ENCODE results near the gene PLD2.
"Not testable (repeated sequence)": the region's sequence is repeated elsewhere in the genome, so short reads cannot be mapped to it uniquely, and the experiment has no call there.

The PLD2 gene

GRCh38 chr17:4854111-4854681 is 47.2 kb downstream of the PLD2 start:
- in situ Hi-C loops (cut with MboI; ENCODE audit: low sequenced_read_pairs): no loop called here

GRCh38 chr17:4856271-4856936 is 49.5 kb downstream of the PLD2 start:
- in situ Hi-C loops (cut with MboI; ENCODE audit: low sequenced_read_pairs): no loop called here

GRCh38 chr17:4856937-4857314 is 50.0 kb downstream of the PLD2 start:
- in situ Hi-C loops (cut with MboI; ENCODE audit: low sequenced_read_pairs): no loop called here

- in situ Hi-C loops (cut with MboI; ENCODE audit: low sequenced_read_pairs): not testable (repeated sequence)
Measured at GRCh38 chr17:4857347-4857746, 50.4 kb downstream of the PLD2 start.

GRCh38 chr17:4858068-4858881 is 51.3 kb downstream of the PLD2 start:
- in situ Hi-C loops (cut with MboI; ENCODE audit: low sequenced_read_pairs): no loop called here

GRCh38 chr17:4858882-4859260 is 51.9 kb downstream of the PLD2 start:
- in situ Hi-C loops (cut with MboI; ENCODE audit: low sequenced_read_pairs): no loop called here

GRCh38 chr17:4859816-4860625 is 53.1 kb downstream of the PLD2 start:
- in situ Hi-C loops (cut with MboI; ENCODE audit: low sequenced_read_pairs): no loop called here

- in situ Hi-C loops (cut with MboI; ENCODE audit: low sequenced_read_pairs): no loop called here
Measured at GRCh38 chr17:4860651-4861050, 53.7 kb downstream of the PLD2 start.

- in situ Hi-C loops (cut with MboI; ENCODE audit: low sequenced_read_pairs): no loop called here
Measured at GRCh38 chr17:4861052-4861451, 54.1 kb downstream of the PLD2 start.

- in situ Hi-C loops (cut with MboI; ENCODE audit: low sequenced_read_pairs): no loop called here
Measured at GRCh38 chr17:4862720-4863119, 55.8 kb downstream of the PLD2 start.

GRCh38 chr17:4863321-4863720 is 56.4 kb downstream of the PLD2 start:
- in situ Hi-C loops (cut with MboI; ENCODE audit: low sequenced_read_pairs): no loop called here

GRCh38 chr17:4867535-4867934 is 60.6 kb downstream of the PLD2 start:
- in situ Hi-C loops (cut with MboI; ENCODE audit: low sequenced_read_pairs): not testable (repeated sequence)

GRCh38 chr17:4869058-4869998 is 62.4 kb downstream of the PLD2 start:
- in situ Hi-C loops (cut with MboI; ENCODE audit: low sequenced_read_pairs): not testable (repeated sequence)

- in situ Hi-C loops (cut with MboI; ENCODE audit: low sequenced_read_pairs): no loop called here
Measured at GRCh38 chr17:4870855-4871254, 63.9 kb downstream of the PLD2 start.

- in situ Hi-C loops (cut with MboI; ENCODE audit: low sequenced_read_pairs): no loop called here
Measured at GRCh38 chr17:4872786-4873185, 65.8 kb downstream of the PLD2 start.

Data from hTERT RPE-1 (cell line).